DMS 273 treated with DMSO at 0.1 percent for 48 hours (cell line): ENCODE results near the gene RFXAP.

Experiments used
- DNase-seq: peaks from one replicate; lab custom pipeline; 2025; lab: John Stamatoyannopoulos, UW

Gene RFXAP

GRCh38 chr13:36817996-36818803 is 822 bp upstream of the RFXAP start:
- no peak for DNase-seq

GRCh38 chr13:36819739-36820090 is 693 bp downstream of the RFXAP start:
- no peak for DNase-seq

- DNase-seq: peak; percentile 25
Measured at GRCh38 chr13:36820222-36820621, 1.2 kb downstream of the RFXAP start.

GRCh38 chr13:36822785-36823184 is 3.8 kb downstream of the RFXAP start:
- DNase-seq: no peak

- DNase-seq: no peak
Measured at GRCh38 chr13:36829753-36830152, 10.7 kb downstream of the RFXAP start.

GRCh38 chr13:36831291-36831690 is 12.3 kb downstream of the RFXAP start:
- no peak for DNase-seq

- DNase-seq: no peak
Measured at GRCh38 chr13:36834299-36834698, 15.3 kb downstream of the RFXAP start.

- no peak for DNase-seq
Measured at GRCh38 chr13:36837354-36838092, 18.5 kb downstream of the RFXAP start.

- DNase-seq: no peak
Measured at GRCh38 chr13:36839281-36839680, 20.3 kb downstream of the RFXAP start.

- DNase-seq: no peak
Measured at GRCh38 chr13:36839981-36840380, 21.0 kb downstream of the RFXAP start.

- no peak for DNase-seq
Measured at GRCh38 chr13:36840718-36841250, 21.8 kb downstream of the RFXAP start.

- no peak for DNase-seq
Measured at GRCh38 chr13:36841391-36841790, 22.4 kb downstream of the RFXAP start.

GRCh38 chr13:36847606-36848005 is 28.6 kb downstream of the RFXAP start:
- no peak for DNase-seq

- DNase-seq: no peak
Measured at GRCh38 chr13:36848199-36848982, 29.4 kb downstream of the RFXAP start.

- DNase-seq: no peak
Measured at GRCh38 chr13:36850790-36851438, 31.9 kb downstream of the RFXAP start.

GRCh38 chr13:36857253-36857652 is 38.2 kb downstream of the RFXAP start:
- no peak for DNase-seq

GRCh38 chr13:36858290-36858689 is 39.3 kb downstream of the RFXAP start:
- DNase-seq: peak; percentile 17

- no peak for DNase-seq
Measured at GRCh38 chr13:36859259-36859658, 40.2 kb downstream of the RFXAP start.

GRCh38 chr13:36862002-36862685 is 43.1 kb downstream of the RFXAP start:
- DNase-seq: no peak

- DNase-seq: no peak
Measured at GRCh38 chr13:36862722-36863121, 43.7 kb downstream of the RFXAP start.

GRCh38 chr13:36865265-36865664 is 46.2 kb downstream of the RFXAP start:
- no peak for DNase-seq
